Gastrocnemius medialis (tissue), 4 donors: ENCODE measurements around the gene SFI1. TPM values are rescaled to one million over a fixed set of nuclear protein-coding genes. Genes with fewer than 3 reads are reported as not detected.

Experiments
- ATAC-seq, 2 donors: fragments of 150-250 bp; one replicate each; pipeline ENCODE4 v1.9.1; 2016
- DNase-seq, 2 donors: peaks; one replicate each; pipeline ENCODE4 v3.0.0-alpha.2; 2019
- H3K27ac ChIP-seq, 4 donors: fragments of 200-600 bp; sonication (generic); 1 replicate in 1 of 4; 2 replicates in 3 of 4; pipeline ENCODE4 v1.5.1; 2016 to 2018; ENCODE audit warnings: mild to moderate bottlenecking in 2 of 4, moderate library complexity in 1 of 4
- H3K27me3 ChIP-seq, 3 donors: fragments of 200-600 bp; sonication (generic) in 2 of 3; 1 replicate in 1 of 3; 2 replicates in 2 of 3; pipeline versions ENCODE4 v1.5.1 to v1.6.0; 2016 to 2019; ENCODE audit warnings: mild to moderate bottlenecking in 1 of 3, moderate library complexity in 1 of 3
- H3K36me3 ChIP-seq, 2 donors: fragments of 200-600 bp; sonication (generic) in 1 of 2; one replicate each; pipeline ENCODE4 v1.5.1; 2017 to 2018
- H3K4me1 ChIP-seq, 2 donors: fragments of 200-600 bp; sonication (generic) in 1 of 2; one replicate each; pipeline ENCODE4 v1.5.1; 2016 to 2017; ENCODE audit warnings: mild to moderate bottlenecking in 2 of 2
- H3K4me3 ChIP-seq, 4 donors: fragments of 200-600 bp; sonication (generic) in 3 of 4; 1 replicate in 1 of 4; 2 replicates in 3 of 4; pipeline ENCODE4 v1.5.1; 2016 to 2019; ENCODE audit warnings: mild to moderate bottlenecking in 2 of 4
- H3K9me3 ChIP-seq, 3 donors: fragments of 200-600 bp; sonication (generic) in 2 of 3; 1 replicate in 1 of 3; 2 replicates in 2 of 3; pipeline ENCODE4 v1.5.1; 2016 to 2019
- CTCF ChIP-seq, 5 experiments: fragments of 450-650 bp in 3 of 5; fragments of 200-600 bp in 2 of 5; sonication (generic) in 2 of 5; IDR thresholded peaks in 4 of 5; conservative IDR thresholded peaks in 1 of 5; 1 replicate in 4 of 5; 2 replicates in 1 of 5; pipeline ENCODE4 v1.5.1; 2016 to 2019; ENCODE audit warnings: antibody characterized with exemption in 5 of 5, mild to moderate bottlenecking in 3 of 5, moderate library complexity in 3 of 5
- POLR2A ChIP-seq, 2 donors: fragments of 450-650 bp; IDR thresholded peaks; one replicate each; pipeline ENCODE4 v1.6.1; 2017; ENCODE audit warnings: antibody characterized with exemption in 2 of 2, mild to moderate bottlenecking in 2 of 2, moderate library complexity in 2 of 2
- in situ Hi-C, 4 donors: fragments of 200-750 bp; cut with MboI; loops; one replicate each; pipeline versions ENCODE4 v1.15.0 to v1.8.0; 2017; ENCODE audit warnings: low sequenced_read_pairs in 4 of 4
- intact Hi-C: fragments of 100-400 bp; cut with DNase I; formaldehyde crosslinking; loops from one replicate; pipeline ENCODE4 v1.15.1; 2023; ENCODE audit warnings: low total_unique reads
- total RNA-seq, 4 donors: library from RNA; depleted of rRNA; stranded (reverse); fragments of >200 nt; gene quantifications; one replicate each; pipeline versions ENCODE4 v1.1.0 to v1.2.3, GENCODE V29; 2016

SFI1 gene
- total RNA-seq, 4 donors from 2014 or later = 1.1 to 12.6 (median 2.7) TPM

GRCh38 chr22:31625257-31625640 lies 128.9 kb downstream of the SFI1 start:
- intact Hi-C loops = no loop called here
- H3K4me1 ChIP-seq = peaks cover 40 to 43% of the 10 kb centered on the region in 2 donors
- TF ChIP-seq CTCF (IDR thresholded peaks at IDR 0.05 in 4 of 5, conservative IDR thresholded peaks at IDR 0.05 in 1 of 5) (no peak), POLR2A (IDR thresholded peaks at IDR 0.05) (no peak)
- H3K4me3 ChIP-seq = no peak overlapping the region
- H3K27me3 ChIP-seq = no peaks in the 10 kb centered on the region
- DNase-seq = no peak
- ATAC-seq = no peak
- in situ Hi-C loops = loop anchor here in 2 of 4 donors (25.0 kb wide), 2 partner anchors 263 to 288 kb away; partner anchors contain the start of gene PATZ1 (in 1 of the 2)
- H3K9me3 ChIP-seq = no peaks in the 10 kb centered on the region
- H3K27ac ChIP-seq = peak overlapping the region in 1 of 4 donors; percentile 43
- peaks cover 0 to 8% of the 10 kb centered on the region in 2 donors for H3K36me3 ChIP-seq

GRCh38 chr22:31625661-31626426 lies 129.5 kb downstream of the SFI1 start:
- H3K27ac ChIP-seq = peak overlapping the region; percentile 16 to 43 (median 32)
- no peak overlapping the region for H3K4me3 ChIP-seq
- no peaks in the 10 kb centered on the region for H3K9me3 ChIP-seq
- peaks cover 0 to 5% of the 10 kb centered on the region in 2 donors for H3K36me3 ChIP-seq
- ATAC-seq (peak in 1 of 2 donors; percentile 6), DNase-seq (no peak)
- in situ Hi-C loops = loop anchor here in 2 of 4 donors (25.0 kb wide), 2 partner anchors 264 to 289 kb away; partner anchors contain the start of gene PATZ1 (in 1 of the 2)
- peaks cover 40 to 49% of the 10 kb centered on the region in 2 donors for H3K4me1 ChIP-seq
- intact Hi-C loops = no loop called here
- no peak for TF ChIP-seq POLR2A (IDR thresholded peaks at IDR 0.05)
- peak in 1 of 5 experiments; percentile 11 for TF ChIP-seq CTCF (IDR thresholded peaks at IDR 0.05 in 4 of 5, conservative IDR thresholded peaks at IDR 0.05 in 1 of 5)
- no peaks in the 10 kb centered on the region for H3K27me3 ChIP-seq

- H3K4me1 ChIP-seq = peaks cover 46 to 50% of the 10 kb centered on the region in 2 donors
- in situ Hi-C loops = loop anchor here in 2 of 4 donors (25.0 kb wide), 2 partner anchors 264 to 289 kb away; partner anchors contain the start of gene PATZ1 (in 1 of the 2)
These were observed 130.3 kb downstream of the SFI1 start for GRCh38 chr22:31626427-31627150.

More at GRCh38 chr22:31626427-31627150, 130.3 kb downstream of the SFI1 start:
- ATAC-seq (no peak), DNase-seq (no peak)
- Histone ChIP-seq H3K36me3 (no peaks in the 10 kb centered on the region), H3K27ac (peak overlapping the region; percentile 12 to 43 (median 32)), H3K4me3 (no peak overlapping the region), H3K9me3 (no peaks in the 10 kb centered on the region), H3K27me3 (no peaks in the 10 kb centered on the region)
- TF ChIP-seq POLR2A (IDR thresholded peaks at IDR 0.05) = no peak
- no peak for TF ChIP-seq CTCF (IDR thresholded peaks at IDR 0.05 in 4 of 5, conservative IDR thresholded peaks at IDR 0.05 in 1 of 5)
- intact Hi-C loops = no loop called here
